Muscle of back (tissue), 13 donors: ENCODE data around the gene GABPB1. TPM values are rescaled to one million over a fixed set of nuclear protein-coding genes. Genes with fewer than 3 reads are reported as not detected.
A peak's percentile ranks its signal among the peaks of the same experiment; 100 is the strongest.
"Not testable (repeated sequence)": the region's sequence is repeated elsewhere in the genome, so short reads cannot be mapped to it uniquely, and the experiment has no call there.

Source experiments
- DNase-seq, 3 donors: peaks; one replicate each; pipeline versions ENCODE4 v3.0.0 to v3.0.0-alpha.2; 2013
- long read RNA-seq, 9 donors: transcript quantifications; one replicate each; lab custom pipeline, GENCODE V29; 2026
- polyA plus RNA-seq, 10 donors: library from polyadenylated mRNA; unstranded; fragments of 120-200 nt; gene quantifications; one replicate each; pipeline ENCODE4 v1.2.1, GENCODE V29; 2013; ENCODE audit not compliant: insufficient read length in 10 of 10

The GABPB1 gene
- 10 to 100 TPM; 14.3 to 20.1 (median 17.7) TPM for polyA plus RNA-seq
- long read RNA-seq, donor 1, full-length matches to known transcripts = 1 of 1 reads
- long read RNA-seq, donor 1, partial matches to known transcripts = 0 of 1 reads
- long read RNA-seq, donor 1, other reads (novel, unspliced or antisense) = 0 of 1 reads
- long read RNA-seq, donor 2 = 0 reads
- long read RNA-seq, donor 3 = 0 reads
- long read RNA-seq, donor 4, full-length matches to known transcripts = 2 of 2 reads
- long read RNA-seq, donor 4, partial matches to known transcripts = 0 of 2 reads
- long read RNA-seq, donor 4, other reads (novel, unspliced or antisense) = 0 of 2 reads
- long read RNA-seq, donor 5, full-length matches to known transcripts = 2 of 2 reads
- long read RNA-seq, donor 5, partial matches to known transcripts = 0 of 2 reads
- long read RNA-seq, donor 5, other reads (novel, unspliced or antisense) = 0 of 2 reads
- long read RNA-seq, donor 6, full-length matches to known transcripts = 1 of 1 reads
- long read RNA-seq, donor 6, partial matches to known transcripts = 0 of 1 reads
- long read RNA-seq, donor 6, other reads (novel, unspliced or antisense) = 0 of 1 reads
- long read RNA-seq, donor 7, full-length matches to known transcripts = 2 of 2 reads
- long read RNA-seq, donor 7, partial matches to known transcripts = 0 of 2 reads
- long read RNA-seq, donor 7, other reads (novel, unspliced or antisense) = 0 of 2 reads
- long read RNA-seq, donor 8, full-length matches to known transcripts = 1 of 9 reads
- long read RNA-seq, donor 8, partial matches to known transcripts = 8 of 9 reads
- long read RNA-seq, donor 8, other reads (novel, unspliced or antisense) = 0 of 9 reads
- long read RNA-seq, donor 9, partial matches to known transcripts = 0 of 1 reads
- long read RNA-seq, donor 9, other reads (novel, unspliced or antisense) = 0 of 1 reads

DNA sequence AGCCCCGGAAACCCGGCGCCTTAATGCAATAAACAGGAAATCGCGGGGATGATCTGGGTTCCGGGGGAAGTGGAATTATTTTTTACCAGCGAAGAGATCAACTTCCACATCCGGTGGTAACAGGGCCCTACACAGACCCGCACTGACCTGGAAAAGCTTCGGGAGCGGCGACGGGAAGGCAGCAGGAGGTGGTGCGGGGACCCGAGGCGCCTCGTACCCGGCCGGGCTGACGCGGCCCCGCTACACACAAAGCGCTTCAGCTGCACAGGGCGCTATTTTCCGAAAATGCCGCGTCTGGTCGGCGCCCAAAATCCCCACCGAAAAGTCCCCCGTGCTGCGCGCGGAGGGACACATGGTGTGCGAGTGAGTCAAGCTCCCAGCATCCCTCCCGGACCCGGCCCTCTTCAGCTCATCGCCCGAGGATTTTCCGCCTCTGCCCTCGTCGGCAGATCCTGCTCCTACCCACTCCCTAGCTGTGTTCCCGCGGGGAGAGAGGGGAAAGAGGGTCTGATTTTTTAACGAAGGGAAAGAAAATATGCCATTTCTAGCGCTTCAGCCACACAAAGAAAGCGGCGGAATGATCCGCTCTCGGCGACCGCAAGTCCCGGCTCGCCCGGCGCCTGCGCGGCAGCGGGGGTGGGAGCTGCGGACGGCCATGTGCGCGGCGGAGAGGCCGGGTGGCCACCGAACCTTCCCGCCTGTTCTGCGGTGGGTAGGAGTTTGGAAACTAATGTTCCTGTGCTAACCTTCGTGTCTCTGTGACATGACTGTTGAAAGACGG lies at the start of gene GABPB1:
TSS of gene GABPB1 (minus strand) at position 361 of the 781 bp plus-strand sequence. CDS start 45,400 bp downstream, outside the sequence.
- DNase-seq = peak; percentile 94 to 99 (median 96)

DNA sequence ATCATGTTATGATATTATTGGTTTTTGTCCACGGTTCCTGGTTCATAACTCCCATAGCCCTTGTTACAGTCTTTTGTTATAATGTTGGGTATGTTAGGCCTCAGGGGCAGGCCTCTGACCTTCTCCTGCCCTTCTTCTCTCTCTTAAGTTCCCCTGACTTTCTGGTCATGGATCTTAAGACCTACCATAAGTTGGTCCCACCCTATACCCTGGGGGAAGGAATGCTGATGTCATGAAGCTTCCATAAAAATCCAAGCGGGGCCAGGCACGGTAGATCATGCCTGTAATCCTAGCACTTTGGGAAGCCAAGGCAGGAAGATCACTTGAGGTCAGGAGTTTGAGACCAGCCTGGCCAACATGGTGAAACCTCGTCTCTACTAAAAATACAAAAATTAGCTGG lies 36.6 kb upstream of the GABPB1 start:
- peak in 1 of 3 donors; percentile 26 for DNase-seq

DNA sequence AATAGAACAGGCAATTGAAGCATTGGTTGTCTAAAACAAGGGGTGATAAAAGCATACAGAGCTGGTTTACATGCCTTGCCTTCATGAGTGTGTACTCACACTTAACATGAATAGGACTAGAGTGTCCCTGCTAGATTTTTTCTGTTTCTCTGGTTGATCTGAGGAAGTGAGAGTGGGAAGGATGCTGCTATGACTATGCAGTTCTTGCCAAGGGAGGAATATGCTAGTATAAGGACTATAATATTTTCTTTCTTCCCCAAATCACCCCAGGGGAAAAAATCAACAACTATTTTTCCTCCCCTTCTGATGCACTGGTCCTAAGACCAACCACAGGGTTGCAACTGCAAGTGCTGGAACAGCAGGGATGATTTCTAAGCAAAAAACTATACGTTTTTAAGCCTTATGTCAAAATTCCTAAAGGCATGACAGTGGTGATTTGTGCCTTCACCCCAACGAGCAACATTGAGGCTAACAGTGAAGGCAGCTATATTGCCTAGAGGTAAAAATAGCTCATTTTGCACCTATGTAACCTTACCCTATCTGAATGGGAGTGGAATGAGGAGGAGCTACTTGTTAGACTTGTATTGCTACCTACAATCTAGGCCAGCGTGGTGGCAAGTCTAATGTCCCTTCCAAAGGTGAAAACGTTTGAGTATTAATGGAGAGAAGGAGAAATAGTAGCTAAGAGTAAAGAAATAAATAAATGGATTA lies 35.7 kb upstream of the GABPB1 start:
- peak in 2 of 3 donors; percentile 17 to 52 for DNase-seq

DNA sequence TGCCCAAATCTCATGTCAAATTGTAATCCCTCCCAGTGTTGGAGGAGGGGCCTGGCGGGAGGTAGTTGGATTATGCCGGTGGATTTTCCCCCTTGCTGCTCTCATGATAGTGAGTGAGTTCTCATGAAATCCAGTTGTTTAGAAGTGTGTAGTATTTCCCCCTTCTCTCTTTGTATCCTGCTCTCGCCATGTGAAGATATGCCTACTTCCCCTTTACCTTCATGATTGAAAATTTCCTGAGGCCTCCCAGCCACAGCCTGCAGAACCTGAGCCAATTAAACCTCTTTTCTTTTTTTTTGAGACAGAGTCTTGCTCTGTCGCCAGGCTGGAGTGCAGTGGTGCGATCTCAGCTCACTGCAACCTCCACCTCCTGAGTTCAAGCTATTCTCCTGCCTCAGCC lies 27.4 kb upstream of the GABPB1 start:
- DNase-seq = not testable (repeated sequence)

DNA sequence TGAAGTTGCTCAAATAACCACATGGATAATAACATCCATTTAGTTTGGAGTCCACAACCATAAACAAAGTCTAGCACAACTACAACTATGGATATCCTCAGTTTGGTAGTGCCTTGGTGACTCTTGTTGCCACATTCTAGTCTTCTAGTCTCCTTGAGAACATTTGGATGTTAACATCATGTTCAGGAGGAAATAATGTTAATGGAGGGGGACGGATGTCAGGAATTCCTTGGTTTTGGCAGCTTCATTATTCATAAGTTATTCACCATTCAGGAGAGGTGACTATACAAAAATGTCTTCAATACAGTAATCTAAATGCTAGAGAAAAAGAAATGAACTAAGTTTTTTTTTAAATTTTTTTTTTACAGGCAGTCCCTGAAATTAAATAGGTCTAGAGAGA lies 26.4 kb upstream of the GABPB1 start:
- DNase-seq = no peak

DNA sequence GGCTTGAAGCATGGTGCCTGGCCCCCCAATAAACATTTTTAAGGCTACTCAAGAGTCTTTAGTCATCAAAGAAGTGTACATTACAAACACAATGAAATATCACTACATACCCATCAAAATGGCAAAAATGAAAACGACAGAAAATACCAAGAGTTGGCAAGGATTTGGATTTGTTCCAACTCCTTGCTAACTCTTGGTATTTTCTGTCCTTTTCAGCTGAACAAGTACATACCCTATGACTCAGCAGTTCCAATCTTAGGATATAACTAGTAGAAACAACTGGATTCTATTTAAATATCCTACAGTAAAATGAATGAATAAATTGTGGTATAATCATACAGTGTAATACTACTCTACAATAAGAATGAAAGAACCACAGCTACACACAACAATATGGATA lies 25.1 kb upstream of the GABPB1 start:
- no peak for DNase-seq

DNA sequence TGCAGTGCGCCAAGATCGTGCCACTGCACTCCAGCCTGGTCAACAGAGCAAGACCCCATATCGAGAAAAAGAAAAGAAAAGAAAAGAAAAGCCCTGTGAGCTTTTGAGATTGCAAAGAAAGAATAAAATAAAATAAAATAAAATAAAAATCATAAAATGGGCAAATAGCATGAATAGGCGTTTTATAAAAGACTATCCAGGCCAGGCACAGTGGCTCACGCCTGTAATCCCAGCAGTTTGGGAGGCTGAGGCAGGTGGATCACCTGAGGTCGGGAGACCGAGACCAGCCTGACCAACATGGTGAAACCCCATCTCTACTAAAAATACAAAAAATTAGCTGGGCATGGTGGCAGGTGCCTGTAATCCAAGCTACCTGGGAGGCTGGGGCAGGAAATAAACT lies 24.4 kb upstream of the GABPB1 start:
- not testable (repeated sequence) for DNase-seq

DNA sequence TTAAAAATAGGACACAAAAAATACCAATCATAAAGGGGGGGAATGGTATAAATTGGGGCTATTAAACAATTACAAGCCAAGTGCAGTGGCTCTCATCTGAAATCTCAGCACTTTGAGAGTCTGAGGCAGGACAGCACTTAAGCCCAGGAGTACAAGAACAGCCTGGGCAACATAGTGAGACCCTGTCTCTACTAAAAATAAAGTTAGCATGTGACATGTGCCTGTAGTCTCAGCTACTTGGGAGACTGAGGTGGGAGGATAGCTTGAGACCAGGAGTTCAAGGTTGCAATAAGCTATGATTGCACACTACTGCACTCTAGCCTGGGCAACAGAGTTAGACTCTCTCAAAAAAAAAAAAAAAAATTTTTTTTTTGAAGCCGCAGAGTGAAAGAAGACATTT lies 23.8 kb upstream of the GABPB1 start:
- DNase-seq = no peak

DNA sequence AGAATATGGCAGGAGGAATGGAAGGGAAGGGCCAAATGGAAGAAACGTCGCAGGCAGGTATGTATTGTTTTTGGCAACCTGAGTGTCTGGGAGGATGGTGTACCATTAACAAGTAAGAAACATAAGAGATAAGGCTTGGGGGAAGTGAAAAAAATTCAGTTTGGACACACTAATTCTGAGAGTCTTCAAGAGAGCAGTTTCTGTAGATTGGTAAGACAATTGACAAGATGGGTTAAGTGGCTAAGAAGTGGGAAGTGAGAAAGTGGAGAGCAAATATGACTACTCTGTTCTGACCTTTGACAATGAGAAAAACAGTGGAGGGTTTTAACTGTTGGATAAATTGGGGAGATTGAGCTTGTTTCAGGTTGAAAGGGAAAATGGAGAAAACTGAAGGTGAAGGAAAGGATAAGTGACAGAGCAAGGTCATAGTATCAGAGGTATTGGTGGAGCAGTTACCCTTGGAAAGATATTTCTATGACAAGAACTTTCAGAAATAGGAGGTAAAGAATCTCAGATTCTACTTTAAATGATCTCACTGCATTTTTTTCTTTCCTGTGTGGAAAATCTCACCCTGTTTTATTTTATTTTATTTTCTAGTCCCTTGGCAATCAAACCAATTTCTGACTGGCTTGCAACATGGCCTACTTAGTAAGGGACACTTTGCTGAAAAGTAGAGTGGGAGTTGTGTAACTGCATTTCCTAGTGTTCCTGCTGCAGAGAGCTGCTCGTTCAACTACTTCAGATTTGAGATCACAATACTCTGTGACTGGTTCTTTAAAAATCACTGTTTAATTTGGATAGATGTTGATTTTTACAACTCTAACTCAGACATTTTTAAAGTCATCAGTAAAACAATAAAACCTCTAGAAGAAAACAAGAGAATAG lies 23.1 kb upstream of the GABPB1 start:
- no peak for DNase-seq

DNA sequence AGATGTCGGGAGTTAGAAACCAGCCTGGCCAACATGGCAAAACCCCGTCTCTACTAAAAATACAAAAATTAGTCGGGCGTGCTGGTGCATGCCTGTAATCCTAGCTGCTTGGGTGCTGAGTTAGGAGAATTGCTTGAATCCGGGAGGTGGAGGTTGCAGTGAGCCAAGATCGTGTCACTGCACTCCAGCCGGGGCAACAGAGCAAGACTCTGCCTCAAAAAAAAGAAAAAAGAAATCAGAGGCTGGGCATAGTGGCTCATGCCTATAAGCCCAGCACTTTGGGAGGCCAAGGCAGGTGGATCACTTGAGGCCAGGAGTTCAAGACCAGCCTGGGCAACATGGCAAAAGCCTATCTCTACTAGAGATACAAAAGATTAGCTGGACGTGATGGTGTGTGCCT lies 14.6 kb upstream of the GABPB1 start:
- DNase-seq = not testable (repeated sequence)

DNA sequence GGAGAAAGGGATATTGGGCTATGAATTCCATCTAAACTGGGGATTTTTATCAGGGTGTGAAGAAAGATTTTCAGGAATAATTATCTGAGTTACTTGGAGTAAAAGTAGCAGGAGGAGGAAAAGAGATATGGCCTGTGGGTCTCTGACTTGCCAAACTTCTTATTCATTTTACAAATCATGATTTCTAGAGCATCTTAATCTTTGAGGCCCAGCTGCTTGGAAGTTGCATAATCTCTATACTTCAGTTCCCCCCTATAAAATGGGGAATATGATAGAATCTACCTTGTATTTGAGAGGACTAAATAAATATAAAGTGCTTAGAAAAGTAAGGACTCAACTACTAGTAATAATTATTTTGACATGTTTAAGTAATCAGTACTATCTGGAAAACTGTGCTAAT lies 11.0 kb upstream of the GABPB1 start:
- no peak for DNase-seq

DNA sequence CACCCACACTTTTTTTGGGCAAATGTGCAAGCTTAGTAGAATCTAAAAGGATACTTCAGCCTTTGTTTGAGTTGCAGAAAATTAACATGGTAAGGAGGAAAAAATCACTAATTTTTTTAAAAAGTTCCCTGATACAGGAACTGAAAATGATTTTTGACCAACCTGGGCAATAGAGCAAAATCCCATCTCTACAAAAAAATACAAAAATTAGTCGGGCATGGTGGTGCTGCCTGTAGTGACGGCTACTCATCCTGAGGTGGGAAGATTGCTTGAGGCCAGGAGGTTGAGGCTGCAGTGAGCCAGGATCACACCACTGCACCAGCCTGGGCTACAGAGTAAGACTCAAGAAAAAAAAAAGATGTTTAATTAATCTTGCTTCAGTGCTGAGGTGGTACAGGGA lies 10.6 kb upstream of the GABPB1 start:
- DNase-seq = no peak

DNA sequence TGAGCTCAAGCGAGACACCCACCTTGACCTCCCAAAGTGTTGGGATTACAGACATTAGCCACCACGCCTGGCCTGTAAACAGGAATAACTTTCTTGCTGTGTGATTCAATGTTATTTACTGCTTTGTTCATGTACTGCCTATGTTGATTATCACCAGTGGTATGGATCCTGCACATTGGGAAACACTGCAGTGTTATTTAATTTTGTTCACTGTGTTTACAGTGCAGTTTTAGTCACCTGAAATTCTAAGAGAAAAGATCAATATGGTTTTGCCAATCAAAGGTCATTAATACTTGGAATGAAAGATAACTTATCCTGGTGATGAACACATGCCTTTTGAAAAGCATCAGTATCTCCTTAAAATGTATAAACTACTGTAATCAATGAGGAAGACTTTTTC lies 8.6 kb upstream of the GABPB1 start:
- DNase-seq = no peak

DNA sequence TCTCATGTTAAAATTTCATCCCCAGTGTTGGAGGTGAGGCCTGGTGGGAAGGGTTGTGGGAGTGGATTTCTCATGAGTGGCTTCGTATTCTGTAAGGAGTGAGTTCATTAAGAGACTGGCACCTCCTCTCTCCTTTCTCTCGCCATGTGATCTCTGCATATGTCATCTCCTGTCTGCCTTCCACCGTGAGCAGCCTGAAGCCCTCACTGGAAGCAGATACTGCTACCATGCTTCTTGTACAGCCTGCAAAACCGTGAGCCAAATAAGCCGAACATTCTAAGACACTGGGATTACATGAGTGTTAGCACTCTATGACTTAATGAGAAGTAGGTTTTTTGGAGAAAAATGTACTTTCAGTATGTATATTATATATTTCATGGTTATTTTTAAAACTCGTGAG lies 6.8 kb upstream of the GABPB1 start:
- no peak for DNase-seq

DNA sequence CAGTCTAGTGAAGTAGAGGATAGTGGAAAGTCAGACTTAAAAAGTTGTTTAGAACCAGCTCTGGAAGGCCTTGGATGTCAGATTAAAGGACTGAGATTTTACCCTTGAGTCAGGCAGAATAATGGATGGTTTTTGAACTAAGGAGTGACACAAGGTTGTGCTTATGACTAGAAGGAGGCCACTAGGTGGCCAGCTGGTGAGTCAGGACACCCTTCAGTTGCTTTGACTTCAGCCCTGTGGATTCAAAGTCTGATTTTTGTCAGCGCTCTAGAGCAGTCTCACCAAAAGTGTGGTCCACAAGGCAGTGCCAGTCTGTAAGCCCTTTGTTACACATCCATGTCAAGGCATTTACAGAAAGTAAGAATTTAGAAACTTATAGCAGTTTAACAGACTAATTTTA lies 3.8 kb upstream of the GABPB1 start:
- peak in 2 of 3 donors; percentile 6 to 21 for DNase-seq

DNA sequence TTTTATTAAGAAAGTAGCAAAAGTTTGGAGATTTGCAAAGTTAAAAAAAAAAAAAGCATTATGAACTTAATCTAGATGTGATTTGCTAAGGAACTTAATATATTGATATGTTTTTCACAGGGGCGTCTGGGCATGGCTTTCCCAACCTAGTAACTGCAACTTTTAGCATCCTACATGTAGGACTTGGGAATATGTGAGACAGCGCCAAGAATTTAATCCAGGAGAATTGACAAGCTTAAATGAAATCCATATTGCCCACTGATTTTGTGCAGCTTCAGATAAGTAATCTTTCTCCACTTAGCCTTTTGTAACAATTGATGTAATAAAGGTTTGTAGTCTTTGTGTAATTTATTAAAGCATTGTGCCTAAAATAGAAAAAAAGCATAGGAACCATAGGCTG lies 982 bp upstream of the GABPB1 start:
- DNase-seq = peak; percentile 6 to 35 (median 9)

DNA sequence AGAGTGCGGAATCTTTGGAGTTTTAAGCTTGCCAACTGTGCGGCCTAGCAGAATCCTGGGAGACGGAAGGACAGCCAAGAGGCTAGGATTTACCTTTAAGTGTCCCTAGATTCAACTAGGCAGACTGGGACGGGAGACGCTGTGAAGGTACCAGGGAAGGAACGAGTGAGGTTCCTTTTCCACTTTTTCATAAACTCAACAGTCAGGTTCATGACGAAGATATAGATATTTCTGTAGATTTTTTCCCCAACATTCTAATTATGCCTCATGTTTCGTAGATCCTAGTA lies 564 bp upstream of the GABPB1 start:
- no peak for DNase-seq

DNA sequence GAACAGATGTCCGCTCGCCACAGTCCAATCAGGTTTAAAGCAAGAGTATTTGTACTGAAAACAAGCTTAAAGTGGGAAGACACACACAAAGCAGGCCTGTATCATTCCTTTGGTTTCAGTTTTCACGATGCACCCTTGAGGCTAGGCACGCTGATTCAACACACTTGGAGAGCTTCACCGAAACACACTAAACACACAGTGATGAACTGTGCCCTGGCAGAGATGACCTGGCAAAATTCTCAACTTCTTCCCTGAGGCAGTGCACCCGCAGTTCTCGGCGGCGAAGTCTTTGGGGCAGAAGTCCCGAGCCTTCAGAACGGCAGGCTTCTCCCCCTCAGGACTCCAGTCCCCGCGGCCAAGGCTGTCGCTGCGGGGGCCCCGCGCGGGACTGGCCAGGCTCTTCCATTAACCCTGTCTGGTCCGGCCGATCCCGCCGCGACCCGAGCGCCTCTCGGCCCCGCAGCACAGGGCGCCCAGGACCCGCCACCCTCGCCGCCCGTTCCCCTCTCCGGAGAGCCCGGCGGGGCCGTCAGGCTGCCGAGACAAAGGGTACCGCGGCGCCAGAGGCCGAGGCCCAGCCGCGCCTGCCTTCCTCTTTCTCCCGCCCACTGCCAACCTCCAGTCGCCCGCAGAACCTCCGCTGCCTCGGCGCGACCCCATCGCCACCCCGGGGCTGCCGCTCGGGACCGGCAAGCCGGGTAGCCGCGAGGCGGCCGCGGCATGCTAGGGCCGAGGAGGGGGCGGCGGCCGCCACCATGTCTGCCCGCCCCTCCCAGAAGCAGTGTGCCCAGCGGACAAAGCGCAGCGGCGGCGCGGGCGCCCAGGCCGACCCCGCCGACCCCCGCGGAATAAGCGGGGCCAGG lies 792 bp downstream of the GABPB1 start:
- peak; percentile 76 to 94 (median 80) for DNase-seq

DNA sequence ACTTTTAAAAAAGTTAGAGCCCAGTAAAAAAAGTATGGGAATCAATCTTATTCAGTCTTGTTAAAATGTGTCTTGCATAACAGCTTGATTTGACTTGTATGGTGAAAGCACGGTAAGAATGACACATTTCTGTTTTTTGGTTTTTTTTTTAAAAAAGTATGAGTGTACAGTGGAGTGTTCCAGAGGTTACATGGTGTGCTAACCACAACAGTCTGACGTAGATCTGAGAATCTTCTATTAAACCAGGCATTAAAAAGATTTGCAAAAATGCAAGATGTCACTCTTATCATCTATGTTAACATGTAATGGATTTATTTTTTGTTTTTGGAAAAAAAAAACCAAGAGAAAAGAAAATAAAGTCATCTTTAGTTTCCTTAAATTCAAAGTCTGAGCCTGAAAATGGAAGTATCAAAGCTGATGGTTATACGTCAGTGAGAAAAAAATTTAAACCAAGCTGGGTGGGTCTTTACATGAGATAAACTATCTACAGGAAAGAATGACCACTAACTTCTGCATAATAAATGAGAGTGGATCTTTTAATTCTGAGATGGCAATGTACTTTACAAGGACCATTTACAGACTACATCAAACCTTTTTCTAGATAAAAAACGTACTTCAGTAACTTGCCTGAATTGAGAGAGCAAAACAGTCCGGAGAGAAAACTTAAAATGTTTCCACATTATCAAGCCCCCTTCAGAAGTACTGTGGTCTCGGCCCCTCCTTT lies 1.6 kb downstream of the GABPB1 start:
- peak in 1 of 3 donors; percentile 73 for DNase-seq
